ENCODE results near the gene CHCHD10. TPM values are rescaled to one million over a fixed set of nuclear protein-coding genes. Genes with fewer than 3 reads are reported as not detected.

The CHCHD10 gene
- total and polyA plus RNA-seq, 2 of the 13 experiments (the other 11 are each of a cell fraction or from before 2014, with no cell fraction given) = 37.0 to 62.8 TPM

DNA sequence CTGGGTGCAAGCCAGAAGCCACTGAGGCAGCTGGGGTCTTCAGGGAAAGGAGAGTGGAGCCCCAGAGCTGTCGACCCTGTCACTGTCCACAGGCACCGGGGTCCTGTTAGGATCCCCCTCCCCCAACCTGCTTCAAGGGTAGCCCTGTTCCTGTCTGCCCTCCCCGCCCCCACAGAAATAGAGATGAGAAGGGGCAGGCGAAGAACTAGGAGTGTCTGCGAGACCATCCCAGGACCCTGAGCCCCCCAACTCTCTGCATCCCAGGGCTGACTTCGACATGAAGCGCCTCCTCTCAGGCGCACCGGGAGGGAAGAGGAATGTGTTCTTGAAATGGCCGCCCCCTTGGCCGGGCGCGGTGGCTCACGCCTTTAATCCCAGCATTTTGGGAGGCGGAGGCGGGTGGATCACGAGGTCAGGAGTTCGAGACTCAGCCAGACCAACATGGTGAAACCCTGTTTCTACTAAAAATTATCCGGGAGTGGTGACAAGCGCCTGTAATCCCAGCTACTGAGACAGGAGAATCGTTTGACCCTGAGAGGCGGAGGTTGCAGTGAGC lies 16.3 kb downstream of the CHCHD10 start (continued):
- TF ChIP-seq, protein P1, sequence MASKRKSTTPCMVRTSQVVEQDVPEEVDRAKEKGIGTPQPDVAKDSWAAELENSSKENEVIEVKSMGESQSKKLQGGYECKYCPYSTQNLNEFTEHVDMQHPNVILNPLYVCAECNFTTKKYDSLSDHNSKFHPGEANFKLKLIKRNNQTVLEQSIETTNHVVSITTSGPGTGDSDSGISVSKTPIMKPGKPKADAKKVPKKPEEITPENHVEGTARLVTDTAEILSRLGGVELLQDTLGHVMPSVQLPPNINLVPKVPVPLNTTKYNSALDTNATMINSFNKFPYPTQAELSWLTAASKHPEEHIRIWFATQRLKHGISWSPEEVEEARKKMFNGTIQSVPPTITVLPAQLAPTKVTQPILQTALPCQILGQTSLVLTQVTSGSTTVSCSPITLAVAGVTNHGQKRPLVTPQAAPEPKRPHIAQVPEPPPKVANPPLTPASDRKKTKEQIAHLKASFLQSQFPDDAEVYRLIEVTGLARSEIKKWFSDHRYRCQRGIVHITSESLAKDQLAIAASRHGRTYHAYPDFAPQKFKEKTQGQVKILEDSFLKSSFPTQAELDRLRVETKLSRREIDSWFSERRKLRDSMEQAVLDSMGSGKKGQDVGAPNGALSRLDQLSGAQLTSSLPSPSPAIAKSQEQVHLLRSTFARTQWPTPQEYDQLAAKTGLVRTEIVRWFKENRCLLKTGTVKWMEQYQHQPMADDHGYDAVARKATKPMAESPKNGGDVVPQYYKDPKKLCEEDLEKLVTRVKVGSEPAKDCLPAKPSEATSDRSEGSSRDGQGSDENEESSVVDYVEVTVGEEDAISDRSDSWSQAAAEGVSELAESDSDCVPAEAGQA (IDR thresholded peaks at IDR 0.05; ENCODE audit: low read depth) = no peak
- TF ChIP-seq, protein P1 (CRISPR knock-in tag; IDR thresholded peaks at IDR 0.05; ENCODE audit: borderline replicate concordance) = no peak
- TF ChIP-seq KDM2A (CRISPR knock-in tag; IDR thresholded peaks at IDR 0.05; ENCODE audit: borderline replicate concordance, low read depth) (no peak), ZNF720 (CRISPR knock-in tag; IDR thresholded peaks at IDR 0.05) (no peak), IRF2 (CRISPR knock-in tag; IDR thresholded peaks at IDR 0.05) (no peak), ZNF615 (CRISPR knock-in tag; IDR thresholded peaks at IDR 0.05; ENCODE audit: borderline replicate concordance) (no peak), PRPF4 (IDR thresholded peaks at IDR 0.05; ENCODE audit: low read depth, low read length, poor library complexity, severe bottlenecking) (peak; percentile 64), TCF12 (IDR thresholded peaks at IDR 0.05) (no peak), TCF12 (CRISPR knock-in tag; IDR thresholded peaks at IDR 0.05) (no peak), FOXM1 (CRISPR knock-in tag; IDR thresholded peaks at IDR 0.05) (no peak), TARDBP (CRISPR knock-in tag; IDR thresholded peaks at IDR 0.05) (no peak)
- TF ChIP-seq, protein P2, sequence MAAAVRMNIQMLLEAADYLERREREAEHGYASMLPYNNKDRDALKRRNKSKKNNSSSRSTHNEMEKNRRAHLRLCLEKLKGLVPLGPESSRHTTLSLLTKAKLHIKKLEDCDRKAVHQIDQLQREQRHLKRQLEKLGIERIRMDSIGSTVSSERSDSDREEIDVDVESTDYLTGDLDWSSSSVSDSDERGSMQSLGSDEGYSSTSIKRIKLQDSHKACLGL (CRISPR knock-in tag; IDR thresholded peaks at IDR 0.05) = no peak
- TF ChIP-seq, protein P3, sequence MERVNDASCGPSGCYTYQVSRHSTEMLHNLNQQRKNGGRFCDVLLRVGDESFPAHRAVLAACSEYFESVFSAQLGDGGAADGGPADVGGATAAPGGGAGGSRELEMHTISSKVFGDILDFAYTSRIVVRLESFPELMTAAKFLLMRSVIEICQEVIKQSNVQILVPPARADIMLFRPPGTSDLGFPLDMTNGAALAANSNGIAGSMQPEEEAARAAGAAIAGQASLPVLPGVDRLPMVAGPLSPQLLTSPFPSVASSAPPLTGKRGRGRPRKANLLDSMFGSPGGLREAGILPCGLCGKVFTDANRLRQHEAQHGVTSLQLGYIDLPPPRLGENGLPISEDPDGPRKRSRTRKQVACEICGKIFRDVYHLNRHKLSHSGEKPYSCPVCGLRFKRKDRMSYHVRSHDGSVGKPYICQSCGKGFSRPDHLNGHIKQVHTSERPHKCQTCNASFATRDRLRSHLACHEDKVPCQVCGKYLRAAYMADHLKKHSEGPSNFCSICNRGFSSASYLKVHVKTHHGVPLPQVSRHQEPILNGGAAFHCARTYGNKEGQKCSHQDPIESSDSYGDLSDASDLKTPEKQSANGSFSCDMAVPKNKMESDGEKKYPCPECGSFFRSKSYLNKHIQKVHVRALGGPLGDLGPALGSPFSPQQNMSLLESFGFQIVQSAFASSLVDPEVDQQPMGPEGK (CRISPR knock-in tag; IDR thresholded peaks at IDR 0.05) = no peak
- TF ChIP-seq, protein P4, sequence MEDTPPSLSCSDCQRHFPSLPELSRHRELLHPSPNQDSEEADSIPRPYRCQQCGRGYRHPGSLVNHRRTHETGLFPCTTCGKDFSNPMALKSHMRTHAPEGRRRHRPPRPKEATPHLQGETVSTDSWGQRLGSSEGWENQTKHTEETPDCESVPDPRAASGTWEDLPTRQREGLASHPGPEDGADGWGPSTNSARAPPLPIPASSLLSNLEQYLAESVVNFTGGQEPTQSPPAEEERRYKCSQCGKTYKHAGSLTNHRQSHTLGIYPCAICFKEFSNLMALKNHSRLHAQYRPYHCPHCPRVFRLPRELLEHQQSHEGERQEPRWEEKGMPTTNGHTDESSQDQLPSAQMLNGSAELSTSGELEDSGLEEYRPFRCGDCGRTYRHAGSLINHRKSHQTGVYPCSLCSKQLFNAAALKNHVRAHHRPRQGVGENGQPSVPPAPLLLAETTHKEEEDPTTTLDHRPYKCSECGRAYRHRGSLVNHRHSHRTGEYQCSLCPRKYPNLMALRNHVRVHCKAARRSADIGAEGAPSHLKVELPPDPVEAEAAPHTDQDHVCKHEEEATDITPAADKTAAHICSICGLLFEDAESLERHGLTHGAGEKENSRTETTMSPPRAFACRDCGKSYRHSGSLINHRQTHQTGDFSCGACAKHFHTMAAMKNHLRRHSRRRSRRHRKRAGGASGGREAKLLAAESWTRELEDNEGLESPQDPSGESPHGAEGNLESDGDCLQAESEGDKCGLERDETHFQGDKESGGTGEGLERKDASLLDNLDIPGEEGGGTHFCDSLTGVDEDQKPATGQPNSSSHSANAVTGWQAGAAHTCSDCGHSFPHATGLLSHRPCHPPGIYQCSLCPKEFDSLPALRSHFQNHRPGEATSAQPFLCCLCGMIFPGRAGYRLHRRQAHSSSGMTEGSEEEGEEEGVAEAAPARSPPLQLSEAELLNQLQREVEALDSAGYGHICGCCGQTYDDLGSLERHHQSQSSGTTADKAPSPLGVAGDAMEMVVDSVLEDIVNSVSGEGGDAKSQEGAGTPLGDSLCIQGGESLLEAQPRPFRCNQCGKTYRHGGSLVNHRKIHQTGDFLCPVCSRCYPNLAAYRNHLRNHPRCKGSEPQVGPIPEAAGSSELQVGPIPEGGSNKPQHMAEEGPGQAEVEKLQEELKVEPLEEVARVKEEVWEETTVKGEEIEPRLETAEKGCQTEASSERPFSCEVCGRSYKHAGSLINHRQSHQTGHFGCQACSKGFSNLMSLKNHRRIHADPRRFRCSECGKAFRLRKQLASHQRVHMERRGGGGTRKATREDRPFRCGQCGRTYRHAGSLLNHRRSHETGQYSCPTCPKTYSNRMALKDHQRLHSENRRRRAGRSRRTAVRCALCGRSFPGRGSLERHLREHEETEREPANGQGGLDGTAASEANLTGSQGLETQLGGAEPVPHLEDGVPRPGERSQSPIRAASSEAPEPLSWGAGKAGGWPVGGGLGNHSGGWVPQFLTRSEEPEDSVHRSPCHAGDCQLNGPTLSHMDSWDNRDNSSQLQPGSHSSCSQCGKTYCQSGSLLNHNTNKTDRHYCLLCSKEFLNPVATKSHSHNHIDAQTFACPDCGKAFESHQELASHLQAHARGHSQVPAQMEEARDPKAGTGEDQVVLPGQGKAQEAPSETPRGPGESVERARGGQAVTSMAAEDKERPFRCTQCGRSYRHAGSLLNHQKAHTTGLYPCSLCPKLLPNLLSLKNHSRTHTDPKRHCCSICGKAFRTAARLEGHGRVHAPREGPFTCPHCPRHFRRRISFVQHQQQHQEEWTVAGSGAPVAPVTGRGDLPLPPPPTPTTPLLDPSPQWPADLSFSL (CRISPR knock-in tag; IDR thresholded peaks at IDR 0.05) = no peak
